Tibial artery (tissue), 4 donors: ENCODE measurements around the gene CTTNBP2.

Experiments
- DNase-seq, 2 donors: peaks; one replicate each; pipeline ENCODE4 v3.0.0-alpha.2; 2019
- H3K27ac ChIP-seq, 2 donors: fragments of 200-600 bp; sonication (generic) in 1 of 2; 1 replicate in 1 of 2; 2 replicates in 1 of 2; pipeline ENCODE4 v1.5.1; 2018 to 2019; ENCODE audit warnings: mild to moderate bottlenecking in 1 of 2
- H3K27me3 ChIP-seq, 2 donors: fragments of 200-600 bp; sonication (generic) in 1 of 2; one replicate each; pipeline versions ENCODE4 v1.5.1 to v1.6.0; 2016 to 2019
- H3K36me3 ChIP-seq, 3 donors: fragments of 200-600 bp; sonication (generic) in 2 of 3; one replicate each; pipeline ENCODE4 v1.5.1; 2016 to 2019; ENCODE audit warnings: mild to moderate bottlenecking in 2 of 3
- H3K4me1 ChIP-seq, 4 donors: fragments of 200-600 bp; sonication (generic) in 2 of 4; 1 replicate in 3 of 4; 2 replicates in 1 of 4; pipeline ENCODE4 v1.5.1; 2016 to 2019
- H3K4me3 ChIP-seq, 2 donors: fragments of 200-600 bp; sonication (generic) in 1 of 2; 1 replicate in 1 of 2; 2 replicates in 1 of 2; pipeline ENCODE4 v1.5.1; 2018 to 2019; ENCODE audit warnings: mild to moderate bottlenecking in 2 of 2
- H3K9me3 ChIP-seq, 3 donors: fragments of 200-600 bp; sonication (generic) in 1 of 3; one replicate each; pipeline ENCODE4 v1.5.1; 2016 to 2019
- CTCF ChIP-seq, 2 experiments: fragments of 200-600 bp in 1 of 2; fragments of 450-650 bp in 1 of 2; IDR thresholded peaks; one replicate each; pipeline ENCODE4 v1.5.1; 2017 to 2019; ENCODE audit warnings: antibody characterized with exemption in 2 of 2, mild to moderate bottlenecking in 1 of 2, moderate library complexity in 1 of 2
- intact Hi-C: fragments of 100-400 bp; cut with DNase I; formaldehyde crosslinking; loops from one replicate; pipeline ENCODE4 v1.15.0; 2023; ENCODE audit warnings: low total_unique reads

The CTTNBP2 gene

GRCh38 chr7:117816727-117817126 lies 56.5 kb downstream of the CTTNBP2 start:
- no peaks in the 10 kb centered on the region for H3K27me3 ChIP-seq
- no peak overlapping the region for H3K4me3 ChIP-seq
- no peak for DNase-seq
- intact Hi-C loops: no loop called here
- TF ChIP-seq CTCF (IDR thresholded peaks at IDR 0.05): no peak
- no peaks in the 10 kb centered on the region for H3K4me1 ChIP-seq
- H3K36me3 ChIP-seq: no peaks in the 10 kb centered on the region
- H3K9me3 ChIP-seq: no peaks in the 10 kb centered on the region
- H3K27ac ChIP-seq: no peak overlapping the region

GRCh38 chr7:117811696-117812095 lies 61.5 kb downstream of the CTTNBP2 start:
- Histone ChIP-seq H3K4me1 (peaks cover 0 to 31% (median 1%) of the 10 kb centered on the region in 4 donors), H3K27ac (no peak overlapping the region), H3K36me3 (no peaks in the 10 kb centered on the region), H3K27me3 (no peaks in the 10 kb centered on the region), H3K4me3 (no peak overlapping the region), H3K9me3 (no peaks in the 10 kb centered on the region)
- DNase-seq: no peak
- no peak for TF ChIP-seq CTCF (IDR thresholded peaks at IDR 0.05)
- intact Hi-C loops: no loop called here

GRCh38 chr7:117810642-117811512 lies 62.4 kb downstream of the CTTNBP2 start:
- Histone ChIP-seq H3K27ac (no peak overlapping the region), H3K27me3 (no peaks in the 10 kb centered on the region), H3K9me3 (no peaks in the 10 kb centered on the region), H3K4me3 (no peak overlapping the region), H3K4me1 (peaks cover 0 to 31% (median 1%) of the 10 kb centered on the region in 4 donors), H3K36me3 (no peaks in the 10 kb centered on the region)
- no peak for DNase-seq
- intact Hi-C loops: no loop called here
- TF ChIP-seq CTCF (IDR thresholded peaks at IDR 0.05): no peak

GRCh38 chr7:117809958-117810357 lies 63.3 kb downstream of the CTTNBP2 start:
- Histone ChIP-seq H3K27ac (no peak overlapping the region), H3K27me3 (no peaks in the 10 kb centered on the region), H3K9me3 (no peaks in the 10 kb centered on the region), H3K36me3 (no peaks in the 10 kb centered on the region), H3K4me3 (no peak overlapping the region), H3K4me1 (peaks cover 0 to 31% (median 1%) of the 10 kb centered on the region in 4 donors)
- no peak for DNase-seq
- no peak for TF ChIP-seq CTCF (IDR thresholded peaks at IDR 0.05)
- intact Hi-C loops: no loop called here

- Histone ChIP-seq H3K36me3 (no peaks in the 10 kb centered on the region), H3K27ac (no peak overlapping the region), H3K27me3 (no peaks in the 10 kb centered on the region), H3K4me3 (no peak overlapping the region), H3K9me3 (no peaks in the 10 kb centered on the region), H3K4me1 (peaks cover 0 to 31% (median 1%) of the 10 kb centered on the region in 4 donors)
- DNase-seq: no peak
- intact Hi-C loops: no loop called here
- no peak for TF ChIP-seq CTCF (IDR thresholded peaks at IDR 0.05)
Measured at GRCh38 chr7:117808910-117809705, 64.1 kb downstream of the CTTNBP2 start.
